ENCODE measurements around the gene FASTK.

Gene FASTK

DNA sequence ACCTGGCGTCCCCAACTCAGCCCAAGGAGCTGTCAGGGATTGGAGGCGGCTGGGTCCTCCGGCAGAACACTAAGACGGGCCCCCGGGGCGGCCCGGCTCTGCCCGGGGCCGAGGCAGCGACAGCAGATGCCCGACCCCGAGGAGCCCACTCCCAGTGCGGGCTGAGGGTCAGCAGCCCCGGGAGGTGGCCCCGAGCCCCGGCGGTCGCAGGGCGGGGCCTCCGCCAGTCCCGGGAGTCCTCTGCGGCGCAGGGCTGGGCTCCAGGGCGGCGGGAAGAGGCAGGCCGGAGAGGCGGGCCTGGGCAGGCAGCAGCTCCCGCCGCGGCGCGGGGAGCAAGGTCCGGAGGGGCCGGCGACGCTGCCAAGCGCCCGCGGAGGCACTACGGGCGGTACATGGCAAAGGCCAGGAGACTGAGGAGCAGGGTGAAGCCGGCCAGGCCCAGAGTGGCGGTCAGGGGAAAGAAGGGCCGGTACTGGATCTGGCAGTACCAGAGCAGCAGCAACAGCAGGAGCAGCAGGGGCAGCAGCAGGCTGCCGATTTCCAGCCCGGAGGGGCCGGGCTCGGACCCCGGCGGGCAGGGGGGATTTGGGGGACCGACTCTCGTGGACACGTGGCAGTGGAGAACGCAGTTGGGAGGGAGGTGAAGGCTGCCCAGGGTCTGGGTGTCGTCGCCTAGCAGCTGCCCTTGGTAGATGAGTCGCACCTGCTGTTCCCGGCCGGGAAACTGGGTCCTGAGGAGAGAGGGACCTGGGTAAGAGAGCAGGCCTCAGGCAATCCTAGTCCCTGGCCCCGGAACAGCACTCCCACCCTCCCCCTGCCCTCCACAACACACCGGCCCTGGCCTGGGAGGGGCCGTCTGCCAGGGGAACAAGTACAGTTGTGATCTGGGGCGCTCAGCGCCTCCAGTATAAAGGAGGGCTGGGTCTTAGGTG is 827 bp upstream of the FASTK start:
- no peak for DNase-seq (ENCODE audit: low spot score)

- no peak for DNase-seq (ENCODE audit: low spot score)
Measured at GRCh38 chr7:151080067-151080521, 515 bp downstream of the FASTK start.

GRCh38 chr7:151079199-151079910 is 1.3 kb downstream of the FASTK start:
- DNase-seq (ENCODE audit: low spot score), result no peak

- DNase-seq (ENCODE audit: low spot score), result no peak
Measured at GRCh38 chr7:151078233-151079040, 2.2 kb downstream of the FASTK start.

DNA sequence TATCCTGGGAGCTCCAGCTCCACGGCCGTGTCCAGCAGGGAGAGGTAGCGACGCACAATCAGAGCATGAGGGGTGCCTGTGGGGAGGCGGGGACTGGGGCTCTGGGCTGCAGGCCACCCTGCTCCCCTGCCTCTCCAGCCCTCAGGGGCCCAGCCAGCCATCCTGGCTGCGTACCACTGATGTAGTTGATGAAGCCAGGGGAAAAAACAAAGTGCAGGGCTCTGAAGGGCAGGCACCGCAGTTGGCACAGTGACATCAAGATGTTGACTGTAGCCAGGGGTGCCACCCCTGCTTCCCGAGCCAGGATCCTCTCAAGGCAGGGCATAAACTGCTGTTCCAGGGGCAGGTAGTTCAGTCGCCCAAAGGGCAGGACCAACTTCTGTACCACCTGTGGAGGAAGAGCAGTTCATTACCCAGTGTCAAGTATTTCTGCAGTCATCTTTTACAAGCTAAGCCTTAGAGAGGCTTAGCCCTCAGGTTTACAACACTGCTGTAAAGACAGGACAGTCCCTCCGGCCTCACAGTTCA is 2.8 kb downstream of the FASTK start:
- no peak for DNase-seq (ENCODE audit: low spot score)

DNA sequence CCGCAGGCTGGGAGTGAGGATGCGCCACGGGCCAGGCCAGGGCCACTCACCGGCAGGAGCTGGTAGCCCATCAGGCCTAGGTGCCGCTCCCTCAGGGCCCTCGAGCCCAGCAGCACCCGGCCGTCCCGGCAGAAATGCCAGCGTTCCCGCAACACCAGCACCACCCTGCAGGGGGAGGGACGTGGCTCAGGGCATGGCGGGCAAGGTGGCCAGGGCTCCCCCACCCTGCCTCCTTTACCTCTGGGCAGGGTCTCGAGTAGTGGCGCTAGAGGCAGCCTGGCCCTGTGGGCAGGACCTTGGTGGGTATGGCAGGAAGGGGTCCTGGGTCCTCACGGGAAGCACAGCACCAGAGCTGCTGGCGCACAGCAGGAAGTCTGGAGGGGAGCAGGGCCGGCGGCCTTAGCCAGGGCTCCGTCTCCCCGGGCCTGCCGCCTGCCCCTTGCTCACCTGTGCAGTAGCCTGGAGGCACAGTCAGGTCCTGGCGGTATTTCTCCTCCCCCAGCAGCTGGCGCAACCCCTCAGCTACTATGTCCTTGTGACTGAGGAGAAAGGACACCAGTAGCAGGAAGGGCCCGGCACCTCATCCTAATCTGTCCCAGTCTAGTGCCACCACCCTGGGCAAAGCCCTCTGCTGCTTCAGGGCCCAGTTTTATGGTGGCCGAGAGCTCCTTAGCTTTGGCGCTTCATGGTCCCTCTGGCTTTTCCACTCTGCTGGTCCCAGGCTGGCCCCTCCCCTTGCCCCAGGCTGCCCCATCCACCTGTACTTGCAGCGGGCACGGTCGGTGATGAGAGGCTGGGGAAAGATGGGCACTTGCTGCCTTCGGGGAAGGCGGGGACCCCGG is 3.5 kb downstream of the FASTK start:
- no peak for DNase-seq (ENCODE audit: low spot score)

GRCh38 chr7:151075978-151076426 is 4.6 kb downstream of the FASTK start:
- no peak for DNase-seq (ENCODE audit: low spot score)

- DNase-seq (ENCODE audit: low spot score), result no peak
Measured at GRCh38 chr7:151075662-151075971, 5.0 kb downstream of the FASTK start.

GRCh38 chr7:151074817-151075661 is 5.6 kb downstream of the FASTK start:
- DNase-seq (ENCODE audit: low spot score), result no peak

- DNase-seq (ENCODE audit: low spot score), result no peak
Measured at GRCh38 chr7:151073990-151074389, 6.6 kb downstream of the FASTK start.

DNA sequence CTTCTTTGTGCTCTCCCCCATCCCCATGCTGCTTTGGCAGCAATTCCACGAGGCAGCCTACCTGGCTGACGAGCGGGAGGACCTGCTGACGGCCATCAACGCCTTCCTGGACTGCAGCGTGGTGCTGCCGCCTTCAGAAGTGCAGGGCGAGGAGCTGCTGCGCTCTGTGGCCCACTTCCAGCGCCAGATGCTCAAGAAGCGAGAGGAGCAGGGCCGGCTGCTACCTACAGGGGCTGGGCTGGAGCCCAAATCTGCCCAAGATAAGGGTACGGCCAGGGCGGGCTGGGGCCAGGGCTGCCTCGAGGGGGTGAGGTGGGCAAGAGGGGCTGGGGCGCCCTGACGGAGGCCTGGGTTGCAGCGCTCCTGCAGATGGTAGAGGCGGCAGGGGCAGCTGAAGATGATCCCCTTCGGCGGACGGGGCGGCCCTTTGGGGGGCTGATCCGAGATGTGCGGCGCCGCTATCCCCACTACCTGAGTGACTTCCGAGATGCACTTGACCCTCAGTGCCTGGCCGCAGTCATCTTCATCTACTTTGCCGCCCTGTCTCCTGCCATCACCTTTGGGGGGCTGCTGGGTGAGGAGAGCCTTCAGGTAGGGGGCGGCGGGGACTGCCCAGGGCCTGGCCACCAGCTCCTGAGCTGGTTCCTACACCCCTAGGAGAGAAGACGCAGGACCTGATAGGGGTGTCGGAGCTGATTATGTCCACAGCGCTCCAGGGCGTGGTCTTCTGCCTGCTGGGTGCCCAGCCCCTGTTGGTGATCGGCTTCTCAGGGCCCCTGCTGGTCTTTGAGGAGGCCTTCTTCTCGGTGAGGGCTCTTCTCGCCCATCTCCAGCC is 9.4 kb downstream of the FASTK start:
- DNase-seq (ENCODE audit: low spot score), result no peak

DNA sequence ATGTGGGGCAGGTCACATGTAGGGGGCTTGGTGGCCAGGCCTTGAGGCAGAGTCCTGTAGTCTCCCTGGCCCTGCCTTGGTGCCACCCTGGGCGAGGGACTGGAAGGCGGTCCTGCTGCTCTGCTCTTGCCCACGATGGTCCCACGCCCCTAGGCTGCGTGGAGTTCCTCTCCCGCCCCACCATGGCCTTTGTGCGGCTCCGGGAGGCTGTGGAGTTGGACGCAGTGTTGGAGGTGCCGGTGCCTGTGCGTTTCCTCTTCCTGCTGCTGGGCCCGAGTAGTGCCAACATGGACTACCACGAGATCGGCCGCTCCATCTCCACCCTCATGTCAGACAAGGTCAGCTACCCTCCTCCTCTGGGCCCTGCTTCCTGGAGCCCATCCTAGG is 10.0 kb downstream of the FASTK start:
- DNase-seq (ENCODE audit: low spot score), result no peak

GRCh38 chr7:151069841-151070573 is 10.6 kb downstream of the FASTK start:
- DNase-seq (ENCODE audit: low spot score), result no peak

GRCh38 chr7:151068069-151068773 is 12.4 kb downstream of the FASTK start:
- no peak for DNase-seq (ENCODE audit: low spot score)

GRCh38 chr7:151066273-151066974 is 14.2 kb downstream of the FASTK start:
- DNase-seq (ENCODE audit: low spot score), result no peak

DNA sequence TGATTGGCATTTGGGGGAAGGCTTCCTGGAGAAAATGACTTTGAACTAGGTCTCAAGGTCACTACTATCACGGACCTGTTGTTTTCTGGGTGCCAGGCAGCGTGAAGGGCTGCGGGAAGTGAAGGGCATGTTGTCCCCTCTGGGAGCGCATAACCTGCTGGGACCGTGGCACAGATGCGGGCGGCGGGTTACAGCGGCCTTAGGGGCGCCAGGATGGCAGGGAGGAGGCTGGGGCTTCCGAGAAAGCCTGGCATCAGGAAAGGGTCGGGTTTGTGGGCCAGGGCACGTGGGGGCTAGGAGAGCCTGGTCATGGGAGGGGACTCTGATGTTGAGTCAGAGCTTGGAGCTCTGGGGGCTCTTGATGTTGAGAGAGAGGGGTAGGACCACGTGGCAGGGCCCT is 15.1 kb downstream of the FASTK start:
- DNase-seq (ENCODE audit: low spot score), result no peak

DNA sequence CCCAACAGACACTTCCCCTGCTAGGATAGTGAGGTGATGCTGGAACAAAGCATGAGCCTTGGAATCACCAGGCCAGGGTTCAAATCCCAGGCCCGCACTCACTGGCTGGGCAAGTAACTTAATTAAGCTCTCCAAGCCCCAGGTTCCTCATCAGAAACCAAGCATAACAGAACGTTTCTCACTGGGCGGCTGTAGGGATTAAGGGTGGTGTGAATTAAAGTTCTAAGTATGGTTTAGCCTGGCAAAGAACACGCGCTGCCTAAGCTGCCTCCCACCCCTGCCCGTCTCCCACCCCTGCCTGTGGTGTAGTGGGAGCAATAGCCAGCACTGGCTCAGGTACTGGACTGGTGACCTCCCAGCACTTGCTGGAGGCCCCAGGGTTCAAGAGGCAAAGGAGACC is 15.6 kb downstream of the FASTK start:
- no peak for DNase-seq (ENCODE audit: low spot score)
